HG03354 (cell line): Measurements from ENCODE around the gene OTUD5.
"Not testable (repeated sequence)": the region's sequence is repeated elsewhere in the genome, so short reads cannot be mapped to it uniquely, and the experiment has no call there.

Source experiments
- ATAC-seq: cut with Tn5 transposase; IDR thresholded peaks from one replicate; pipeline ENCODE4 v1.9.1; 2021; ENCODE audit warnings: mild to moderate bottlenecking; ENCODE audit not compliant: unreplicated experiment, poor library complexity, severe bottlenecking

OTUD5 gene

DNA sequence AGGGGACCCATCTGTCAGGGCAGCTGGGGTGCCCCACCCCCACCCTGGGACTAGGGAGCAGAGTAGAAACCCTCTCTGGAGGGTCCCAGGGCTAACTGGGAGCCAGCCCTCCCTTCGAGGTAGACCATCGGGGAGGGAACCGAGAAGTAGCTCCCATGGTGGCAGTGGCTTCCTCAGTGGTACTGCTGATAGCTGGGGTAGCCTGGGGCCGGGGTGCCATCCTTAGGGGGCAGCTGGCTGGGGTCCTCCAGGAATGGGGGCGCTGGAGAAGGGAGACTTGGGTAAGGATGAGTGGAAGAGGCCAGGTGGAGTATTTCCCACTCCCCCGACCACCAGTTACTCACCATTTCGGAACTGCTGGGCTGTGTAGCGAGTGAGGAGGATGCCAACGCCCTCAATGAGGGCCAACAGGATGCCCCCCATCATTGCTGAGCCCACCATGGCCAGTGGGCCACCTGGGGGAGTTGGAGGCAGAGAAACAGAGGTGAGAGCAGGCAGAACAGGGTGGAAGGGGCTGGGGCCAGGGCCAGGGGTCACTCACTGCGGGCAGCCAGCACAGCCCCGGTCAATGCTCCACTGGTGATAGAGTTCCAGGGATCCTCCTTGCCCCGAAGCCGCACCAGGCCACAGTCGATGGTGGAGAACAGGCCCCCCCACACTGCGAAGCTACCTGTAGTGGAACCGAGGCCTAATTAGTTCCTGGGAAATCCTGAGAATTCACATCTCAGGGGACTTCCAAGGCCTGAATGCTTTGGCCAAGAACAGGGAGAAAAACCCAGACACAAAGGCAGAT is 63.7 kb downstream of the OTUD5 start:
- ATAC-seq: no peak

DNA sequence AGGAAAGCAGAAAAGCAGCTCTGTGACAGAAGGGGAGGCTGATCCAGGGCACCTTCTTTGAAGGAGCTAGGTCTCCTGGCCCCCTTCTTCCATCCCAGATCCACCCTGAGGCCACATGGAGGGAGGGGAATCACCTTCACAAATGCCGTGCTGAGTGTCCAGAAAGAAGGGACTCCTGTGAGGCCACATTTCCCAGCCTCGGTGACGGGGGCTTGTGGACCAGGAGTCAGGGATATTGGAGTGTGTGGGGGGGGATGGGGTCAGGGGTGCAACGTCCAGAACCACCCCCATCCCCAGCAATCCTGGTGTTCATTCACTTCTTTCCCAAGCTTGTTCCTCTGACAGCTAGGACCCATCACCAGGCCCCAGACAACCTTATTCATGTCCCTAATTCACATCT is 64.5 kb downstream of the OTUD5 start:
- no peak for ATAC-seq

DNA sequence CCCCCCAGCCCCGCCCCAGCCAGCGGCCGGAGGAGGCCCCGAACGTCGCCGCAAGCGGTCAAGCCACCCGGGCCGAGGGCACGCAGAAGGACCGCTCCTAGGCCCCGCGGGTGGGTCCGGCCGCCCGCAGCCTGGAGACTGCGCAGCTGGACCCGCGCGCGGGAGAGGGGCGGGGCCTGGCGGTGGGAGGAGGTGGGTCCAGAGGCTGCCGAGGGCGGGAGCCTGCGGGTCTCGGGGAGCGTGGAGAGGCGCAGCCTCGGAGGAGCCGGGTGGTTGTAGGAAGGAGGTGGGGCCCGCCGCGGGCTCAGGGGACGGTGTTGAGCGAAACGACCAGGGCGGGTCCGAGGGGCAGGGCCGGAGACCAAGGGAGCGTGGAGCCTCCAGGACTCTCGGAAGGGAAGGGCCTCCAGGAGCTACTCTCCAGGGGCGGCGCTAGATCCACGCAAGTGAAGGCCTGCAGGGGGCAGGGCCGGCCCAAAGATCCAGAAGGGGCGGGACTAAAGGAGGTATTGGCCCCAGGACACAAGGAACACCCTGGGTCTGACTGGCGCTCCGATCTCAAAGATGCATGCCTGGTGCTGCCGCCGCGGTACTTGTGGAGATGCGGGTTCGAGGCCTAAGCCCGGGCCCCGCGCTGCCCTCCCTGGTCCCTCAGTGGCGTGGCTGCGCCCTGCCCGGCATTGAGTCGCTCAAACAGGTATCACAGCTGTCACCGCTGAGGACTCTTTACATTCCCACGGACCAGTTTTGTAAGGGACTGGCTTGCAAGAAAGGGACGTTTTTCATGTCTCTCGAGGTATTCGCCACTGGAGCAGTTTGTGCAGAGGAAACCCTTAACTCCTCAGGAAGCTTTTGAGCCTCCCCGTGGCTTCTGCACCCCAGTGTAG is 65.8 kb downstream of the OTUD5 start:
- ATAC-seq: peak; percentile 79

DNA sequence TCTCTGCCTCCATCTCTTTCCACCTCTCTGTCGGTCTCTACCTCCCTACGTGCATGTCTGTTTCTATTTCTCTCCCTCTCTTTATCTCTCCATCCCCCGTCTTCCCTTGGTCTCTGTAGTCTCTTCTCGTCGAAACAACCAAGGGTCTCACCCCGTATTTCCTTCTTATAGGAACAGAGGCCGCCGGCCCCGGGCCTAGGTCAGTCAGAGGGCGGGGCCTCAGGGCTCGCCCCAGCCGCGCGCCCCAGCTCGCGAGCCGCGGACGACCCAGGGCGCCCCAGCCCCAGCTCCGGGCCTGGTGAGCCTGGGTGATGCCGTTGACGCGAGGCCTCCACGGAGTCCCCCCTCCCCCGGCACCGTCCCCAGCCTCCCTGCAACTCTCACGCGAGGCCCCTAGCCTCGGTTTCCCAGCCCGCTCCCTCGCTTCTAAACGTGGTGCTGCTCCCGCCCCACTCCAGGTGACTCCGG is 66.4 kb downstream of the OTUD5 start:
- ATAC-seq: peak; percentile 44

DNA sequence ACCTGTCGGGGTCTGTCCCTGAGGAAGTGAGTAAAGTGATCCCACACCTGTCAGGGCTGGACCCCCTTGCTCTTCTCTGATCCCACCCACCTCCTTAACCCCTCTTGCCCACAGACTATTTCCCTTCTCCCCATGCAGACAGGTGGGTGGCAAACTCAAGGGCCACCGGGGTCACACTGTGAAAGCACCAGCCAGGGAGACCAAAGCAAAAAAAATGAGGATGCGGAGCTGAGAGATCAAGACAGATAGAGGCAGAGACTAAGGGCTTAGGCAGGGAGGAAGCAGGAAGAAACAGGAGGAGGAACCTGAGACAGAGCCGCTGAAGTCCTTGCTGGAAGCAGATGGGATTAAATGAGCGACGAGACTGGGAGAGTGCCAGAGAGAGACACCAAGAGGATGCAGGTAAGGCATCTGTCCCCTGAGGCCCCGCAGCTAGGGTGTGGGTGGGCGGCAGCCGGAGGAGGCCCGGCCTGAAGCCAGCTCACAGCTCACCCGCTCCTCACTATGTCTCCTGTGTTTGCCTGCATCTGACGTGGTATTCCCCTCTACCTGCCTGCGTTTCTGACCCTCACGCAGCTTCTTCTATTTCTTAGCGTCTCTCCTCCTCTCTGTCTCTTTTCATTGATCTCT is 67.0 kb downstream of the OTUD5 start:
- ATAC-seq: no peak

DNA sequence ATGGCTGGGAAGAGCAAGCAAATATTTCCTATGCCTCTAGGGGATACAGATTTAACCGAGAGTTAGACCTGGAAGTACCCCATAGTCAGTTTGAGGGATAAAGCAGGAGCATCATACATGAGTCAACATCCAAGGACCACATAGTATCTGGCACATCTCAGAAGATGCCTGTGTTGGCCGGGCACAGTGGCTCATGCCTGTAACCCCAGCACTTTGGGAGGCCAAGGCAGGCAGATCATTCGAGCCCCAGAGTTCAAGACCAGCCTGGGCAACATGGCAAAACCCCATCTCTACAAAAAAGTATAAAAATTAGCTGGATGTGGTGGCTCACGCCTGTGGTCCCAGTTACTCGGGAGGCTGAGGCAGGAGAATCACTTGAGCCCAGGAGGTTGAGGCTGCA is 70.8 kb downstream of the OTUD5 start:
- not testable (repeated sequence) for ATAC-seq

DNA sequence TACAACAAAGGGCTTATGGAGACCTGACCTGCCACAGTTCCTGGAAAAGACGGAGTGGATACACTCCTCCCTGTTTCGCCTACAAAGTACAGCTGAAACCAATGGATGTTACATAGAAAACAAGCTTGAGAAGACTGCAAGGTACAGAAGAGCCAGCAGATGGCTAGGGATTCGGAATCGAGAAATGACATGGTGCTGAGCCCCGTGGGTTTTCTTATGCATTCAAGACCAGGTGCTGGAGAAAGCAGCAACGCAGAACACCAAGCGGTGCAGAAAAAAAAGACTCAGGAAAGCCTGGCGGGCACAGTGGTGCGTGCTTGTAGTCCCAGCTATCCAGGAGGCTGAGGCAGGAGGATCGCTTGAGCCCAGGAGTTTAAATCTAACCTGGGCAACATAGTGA is 73.7 kb downstream of the OTUD5 start:
- no peak for ATAC-seq

DNA sequence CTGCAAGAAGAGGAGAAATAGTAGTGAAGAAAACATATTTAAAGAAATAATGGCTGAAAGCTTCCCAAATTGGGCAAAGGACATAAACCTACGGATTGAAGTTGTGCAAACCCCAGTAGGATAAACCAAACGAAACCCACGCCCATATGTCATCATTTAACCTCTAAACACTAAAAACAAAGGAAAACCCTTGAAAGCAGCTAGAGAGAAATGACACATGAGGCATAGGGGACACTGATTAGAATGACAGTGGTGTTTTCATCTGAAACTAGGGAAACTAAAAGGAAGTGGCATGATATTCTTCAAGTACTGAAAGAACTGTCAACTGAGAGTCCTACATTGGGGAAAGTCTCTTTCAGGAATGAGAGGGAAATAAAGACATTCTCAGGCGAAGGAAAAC is 80.5 kb downstream of the OTUD5 start:
- ATAC-seq: not testable (repeated sequence)
